Measurements from ENCODE around the gene GRIN2A. TPM values are rescaled to one million over a fixed set of nuclear protein-coding genes. Genes with fewer than 3 reads are reported as not detected.

GRIN2A gene
- total and polyA plus RNA-seq, 2 of the 13 experiments (the other 11 are each of a cell fraction or from before 2014, with no cell fraction given), result not detected

DNA sequence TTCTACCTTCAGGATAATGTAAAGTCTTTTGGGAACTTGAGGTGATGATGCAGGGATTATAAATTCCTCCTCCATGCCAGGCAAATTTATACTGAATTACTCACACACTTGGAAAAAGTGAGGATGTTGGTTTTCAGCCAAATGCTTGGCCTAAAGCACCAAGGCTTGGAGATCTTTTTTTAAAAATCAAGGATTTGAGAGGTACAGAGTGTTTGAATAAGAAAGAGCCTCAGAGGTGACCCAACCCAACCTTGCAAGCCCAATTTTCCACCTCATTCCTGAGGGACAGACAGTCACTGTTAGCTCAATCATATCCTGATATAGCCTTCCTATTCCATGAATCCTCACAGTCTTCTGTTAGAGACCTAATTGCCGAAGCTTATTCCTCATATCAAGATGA is 14.0 kb downstream of the GRIN2A start:
- Histone ChIP-seq H3K79me2 (ENCODE audit: insufficient read depth, low read length) (no peaks in the 10 kb centered on the region), H4K20me1 (ENCODE audit: insufficient read depth, low read length) (no peaks in the 10 kb centered on the region), H3K36me3 (replicated peaks in 1 of 2; ENCODE audit: control insufficient read depth in 1 of 2, insufficient read depth in 2 of 2, low read length in 2 of 2) (no peaks in the 10 kb centered on the region), H3K27ac (ENCODE audit: extremely low read length, insufficient read depth, low read length) (no peak overlapping the region), H3K4me1 (ENCODE audit: insufficient read depth, low read length) (peaks cover 11% of the 10 kb centered on the region), H3K27me3 (ENCODE audit: control insufficient read depth in 1 of 2, insufficient read depth in 2 of 2, low read length in 2 of 2) (peaks cover 0 to 10% of the 10 kb centered on the region in 2 experiments; a peak in 3 of 5 replicates), H2AFZ (ENCODE audit: low read length) (no peak overlapping the region), H3K9me3 (ENCODE audit: low read length) (no peaks in the 10 kb centered on the region), H3K9ac (ENCODE audit: insufficient read depth, low read depth, low read length) (no peak overlapping the region), H3K4me3 (replicated peaks in 1 of 3; ENCODE audit: insufficient read depth in 1 of 3, low read depth in 2 of 3, low read length in 3 of 3) (no peak overlapping the region), H3K4me2 (ENCODE audit: low read depth, low read length) (no peak overlapping the region)
- FAIRE-seq (no peak), DNase-seq (ENCODE audit: low spot score) (no peak), ATAC-seq (no peak)
- POLR2A ChIA-PET, result no interaction called here
- CTCF ChIA-PET (ENCODE audit: low intra/inter-chr PET ratio, low total read pairs), result no interaction called here
- intact Hi-C loops (cut with micrococcal nuclease; ENCODE audit: unreplicated experiment) (no loop called here), in situ Hi-C loops (cut with HindIII; ENCODE audit: extremely low pct_ligation_motif_present, low pct_unique_long_range_greater_than_20kb) (no loop called here)
- TF ChIP-seq, protein P1, sequence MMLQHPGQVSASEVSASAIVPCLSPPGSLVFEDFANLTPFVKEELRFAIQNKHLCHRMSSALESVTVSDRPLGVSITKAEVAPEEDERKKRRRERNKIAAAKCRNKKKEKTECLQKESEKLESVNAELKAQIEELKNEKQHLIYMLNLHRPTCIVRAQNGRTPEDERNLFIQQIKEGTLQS (CRISPR knock-in tag; IDR thresholded peaks at IDR 0.05), result no peak
- TF ChIP-seq TARDBP (CRISPR knock-in tag; IDR thresholded peaks at IDR 0.05) (no peak), ZNF530 (CRISPR knock-in tag; IDR thresholded peaks at IDR 0.05; ENCODE audit: low read depth) (no peak), BRD4 (CRISPR knock-in tag; IDR thresholded peaks at IDR 0.05) (no peak), ZNF30 (CRISPR knock-in tag; IDR thresholded peaks at IDR 0.05) (no peak), ZNF614 (CRISPR knock-in tag; IDR thresholded peaks at IDR 0.05; ENCODE audit: borderline replicate concordance) (no peak), ZNF768 (CRISPR knock-in tag; IDR thresholded peaks at IDR 0.05) (no peak), REXO4 (CRISPR knock-in tag; IDR thresholded peaks at IDR 0.05; ENCODE audit: borderline replicate concordance) (no peak), ZNF761 (CRISPR knock-in tag; conservative IDR thresholded peaks at IDR 0.05) (no peak), SIN3B (IDR thresholded peaks at IDR 0.05; ENCODE audit: low read length) (no peak), HDAC2 (CRISPR knock-in tag; IDR thresholded peaks at IDR 0.05) (no peak), TRIM24 (CRISPR knock-in tag; IDR thresholded peaks at IDR 0.05) (no peak), TSC22D2 (CRISPR knock-in tag; IDR thresholded peaks at IDR 0.05; ENCODE audit: borderline replicate concordance) (no peak), CENPX (CRISPR knock-in tag; IDR thresholded peaks at IDR 0.05) (no peak)
- TF ChIP-seq, protein P2, sequence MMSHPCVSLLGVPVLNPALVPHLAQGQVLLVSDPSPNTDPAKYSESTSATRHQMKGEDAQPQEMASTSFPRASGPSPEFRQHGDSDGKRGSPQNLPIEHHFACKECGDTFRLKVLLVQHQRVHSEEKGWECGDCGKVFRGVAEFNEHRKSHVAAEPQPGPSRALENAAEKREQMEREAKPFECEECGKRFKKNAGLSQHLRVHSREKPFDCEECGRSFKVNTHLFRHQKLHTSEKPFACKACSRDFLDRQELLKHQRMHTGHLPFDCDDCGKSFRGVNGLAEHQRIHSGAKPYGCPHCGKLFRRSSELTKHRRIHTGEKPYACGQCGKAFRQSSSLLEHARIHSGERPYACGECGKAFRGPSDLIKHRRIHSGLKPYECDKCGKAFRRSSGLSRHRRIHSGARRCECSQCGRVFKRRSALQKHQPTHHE (CRISPR knock-in tag; IDR thresholded peaks at IDR 0.05; ENCODE audit: borderline replicate concordance), result no peak
- TF ChIP-seq, protein P3, sequence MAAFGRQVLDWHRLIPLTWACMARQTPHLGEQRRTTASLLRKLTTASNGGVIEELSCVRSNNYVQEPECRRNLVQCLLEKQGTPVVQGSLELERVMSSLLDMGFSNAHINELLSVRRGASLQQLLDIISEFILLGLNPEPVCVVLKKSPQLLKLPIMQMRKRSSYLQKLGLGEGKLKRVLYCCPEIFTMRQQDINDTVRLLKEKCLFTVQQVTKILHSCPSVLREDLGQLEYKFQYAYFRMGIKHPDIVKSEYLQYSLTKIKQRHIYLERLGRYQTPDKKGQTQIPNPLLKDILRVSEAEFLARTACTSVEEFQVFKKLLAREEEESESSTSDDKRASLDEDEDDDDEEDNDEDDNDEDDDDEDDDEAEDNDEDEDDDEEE (CRISPR knock-in tag; IDR thresholded peaks at IDR 0.05), result no peak
- TF ChIP-seq, protein P4, sequence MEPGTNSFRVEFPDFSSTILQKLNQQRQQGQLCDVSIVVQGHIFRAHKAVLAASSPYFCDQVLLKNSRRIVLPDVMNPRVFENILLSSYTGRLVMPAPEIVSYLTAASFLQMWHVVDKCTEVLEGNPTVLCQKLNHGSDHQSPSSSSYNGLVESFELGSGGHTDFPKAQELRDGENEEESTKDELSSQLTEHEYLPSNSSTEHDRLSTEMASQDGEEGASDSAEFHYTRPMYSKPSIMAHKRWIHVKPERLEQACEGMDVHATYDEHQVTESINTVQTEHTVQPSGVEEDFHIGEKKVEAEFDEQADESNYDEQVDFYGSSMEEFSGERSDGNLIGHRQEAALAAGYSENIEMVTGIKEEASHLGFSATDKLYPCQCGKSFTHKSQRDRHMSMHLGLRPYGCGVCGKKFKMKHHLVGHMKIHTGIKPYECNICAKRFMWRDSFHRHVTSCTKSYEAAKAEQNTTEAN (CRISPR knock-in tag; conservative IDR thresholded peaks at IDR 0.05), result no peak
- no TSS peak for BruUV-seq (replicated peaks)
- WGBS (ENCODE audit: low lambda C conversion rate), result 0% methylated on average over 1 of the region's 1 CpG

Data from HepG2 (cell line).